ENCODE measurements around the gene KRTAP10-3.

- TF ChIP-seq ZFX (IDR thresholded peaks at IDR 0.05) (no peak), CEBPB (IDR thresholded peaks at IDR 0.05; ENCODE audit: low read depth) (no peak), EZH2 (IDR thresholded peaks at IDR 0.05) (no peak), YY1 (IDR thresholded peaks at IDR 0.05; ENCODE audit: extremely low read depth, insufficient replicate concordance, low read depth, low read length) (no peak), POLR2AphosphoS5 (IDR thresholded peaks at IDR 0.05; ENCODE audit: low read depth, low read length) (no peak), EZH2phosphoT487 (IDR thresholded peaks at IDR 0.05; ENCODE audit: borderline replicate concordance) (no peak), POLR2A (IDR thresholded peaks at IDR 0.05; ENCODE audit: borderline replicate concordance, extremely low read depth, insufficient read depth, insufficient read length) (no peak)
- TF ChIP-seq, protein P1, sequence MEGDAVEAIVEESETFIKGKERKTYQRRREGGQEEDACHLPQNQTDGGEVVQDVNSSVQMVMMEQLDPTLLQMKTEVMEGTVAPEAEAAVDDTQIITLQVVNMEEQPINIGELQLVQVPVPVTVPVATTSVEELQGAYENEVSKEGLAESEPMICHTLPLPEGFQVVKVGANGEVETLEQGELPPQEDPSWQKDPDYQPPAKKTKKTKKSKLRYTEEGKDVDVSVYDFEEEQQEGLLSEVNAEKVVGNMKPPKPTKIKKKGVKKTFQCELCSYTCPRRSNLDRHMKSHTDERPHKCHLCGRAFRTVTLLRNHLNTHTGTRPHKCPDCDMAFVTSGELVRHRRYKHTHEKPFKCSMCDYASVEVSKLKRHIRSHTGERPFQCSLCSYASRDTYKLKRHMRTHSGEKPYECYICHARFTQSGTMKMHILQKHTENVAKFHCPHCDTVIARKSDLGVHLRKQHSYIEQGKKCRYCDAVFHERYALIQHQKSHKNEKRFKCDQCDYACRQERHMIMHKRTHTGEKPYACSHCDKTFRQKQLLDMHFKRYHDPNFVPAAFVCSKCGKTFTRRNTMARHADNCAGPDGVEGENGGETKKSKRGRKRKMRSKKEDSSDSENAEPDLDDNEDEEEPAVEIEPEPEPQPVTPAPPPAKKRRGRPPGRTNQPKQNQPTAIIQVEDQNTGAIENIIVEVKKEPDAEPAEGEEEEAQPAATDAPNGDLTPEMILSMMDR (IDR thresholded peaks at IDR 0.05 in 2 of 3, conservative IDR thresholded peaks at IDR 0.05 in 1 of 3; ENCODE audit: borderline replicate concordance in 1 of 3, insufficient read depth in 1 of 3, low read depth in 2 of 3, low read length in 2 of 3), result no peak
- TF ChIP-seq, protein P2, sequence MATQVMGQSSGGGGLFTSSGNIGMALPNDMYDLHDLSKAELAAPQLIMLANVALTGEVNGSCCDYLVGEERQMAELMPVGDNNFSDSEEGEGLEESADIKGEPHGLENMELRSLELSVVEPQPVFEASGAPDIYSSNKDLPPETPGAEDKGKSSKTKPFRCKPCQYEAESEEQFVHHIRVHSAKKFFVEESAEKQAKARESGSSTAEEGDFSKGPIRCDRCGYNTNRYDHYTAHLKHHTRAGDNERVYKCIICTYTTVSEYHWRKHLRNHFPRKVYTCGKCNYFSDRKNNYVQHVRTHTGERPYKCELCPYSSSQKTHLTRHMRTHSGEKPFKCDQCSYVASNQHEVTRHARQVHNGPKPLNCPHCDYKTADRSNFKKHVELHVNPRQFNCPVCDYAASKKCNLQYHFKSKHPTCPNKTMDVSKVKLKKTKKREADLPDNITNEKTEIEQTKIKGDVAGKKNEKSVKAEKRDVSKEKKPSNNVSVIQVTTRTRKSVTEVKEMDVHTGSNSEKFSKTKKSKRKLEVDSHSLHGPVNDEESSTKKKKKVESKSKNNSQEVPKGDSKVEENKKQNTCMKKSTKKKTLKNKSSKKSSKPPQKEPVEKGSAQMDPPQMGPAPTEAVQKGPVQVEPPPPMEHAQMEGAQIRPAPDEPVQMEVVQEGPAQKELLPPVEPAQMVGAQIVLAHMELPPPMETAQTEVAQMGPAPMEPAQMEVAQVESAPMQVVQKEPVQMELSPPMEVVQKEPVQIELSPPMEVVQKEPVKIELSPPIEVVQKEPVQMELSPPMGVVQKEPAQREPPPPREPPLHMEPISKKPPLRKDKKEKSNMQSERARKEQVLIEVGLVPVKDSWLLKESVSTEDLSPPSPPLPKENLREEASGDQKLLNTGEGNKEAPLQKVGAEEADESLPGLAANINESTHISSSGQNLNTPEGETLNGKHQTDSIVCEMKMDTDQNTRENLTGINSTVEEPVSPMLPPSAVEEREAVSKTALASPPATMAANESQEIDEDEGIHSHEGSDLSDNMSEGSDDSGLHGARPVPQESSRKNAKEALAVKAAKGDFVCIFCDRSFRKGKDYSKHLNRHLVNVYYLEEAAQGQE (IDR thresholded peaks at IDR 0.05; ENCODE audit: low read depth), result no peak
- TF ChIP-seq, protein P3, sequence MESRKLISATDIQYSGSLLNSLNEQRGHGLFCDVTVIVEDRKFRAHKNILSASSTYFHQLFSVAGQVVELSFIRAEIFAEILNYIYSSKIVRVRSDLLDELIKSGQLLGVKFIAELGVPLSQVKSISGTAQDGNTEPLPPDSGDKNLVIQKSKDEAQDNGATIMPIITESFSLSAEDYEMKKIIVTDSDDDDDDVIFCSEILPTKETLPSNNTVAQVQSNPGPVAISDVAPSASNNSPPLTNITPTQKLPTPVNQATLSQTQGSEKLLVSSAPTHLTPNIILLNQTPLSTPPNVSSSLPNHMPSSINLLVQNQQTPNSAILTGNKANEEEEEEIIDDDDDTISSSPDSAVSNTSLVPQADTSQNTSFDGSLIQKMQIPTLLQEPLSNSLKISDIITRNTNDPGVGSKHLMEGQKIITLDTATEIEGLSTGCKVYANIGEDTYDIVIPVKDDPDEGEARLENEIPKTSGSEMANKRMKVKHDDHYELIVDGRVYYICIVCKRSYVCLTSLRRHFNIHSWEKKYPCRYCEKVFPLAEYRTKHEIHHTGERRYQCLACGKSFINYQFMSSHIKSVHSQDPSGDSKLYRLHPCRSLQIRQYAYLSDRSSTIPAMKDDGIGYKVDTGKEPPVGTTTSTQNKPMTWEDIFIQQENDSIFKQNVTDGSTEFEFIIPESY (IDR thresholded peaks at IDR 0.05; ENCODE audit: extremely low read depth, insufficient replicate concordance, low read length), result no peak
- TF ChIP-seq, protein P4, sequence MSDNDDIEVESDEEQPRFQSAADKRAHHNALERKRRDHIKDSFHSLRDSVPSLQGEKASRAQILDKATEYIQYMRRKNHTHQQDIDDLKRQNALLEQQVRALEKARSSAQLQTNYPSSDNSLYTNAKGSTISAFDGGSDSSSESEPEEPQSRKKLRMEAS (IDR thresholded peaks at IDR 0.05), result no peak
Observed at GRCh38 chr21:44556879-44557278, 1.7 kb downstream of the KRTAP10-3 start.
